CD4-positive, alpha-beta T cell treated with Interleukin-1 beta for 1 hour (primary cell): ENCODE measurements around the gene NHLRC2.
"Not testable (repeated sequence)": the region's sequence is repeated elsewhere in the genome, so short reads cannot be mapped to it uniquely, and the experiment has no call there.

Source experiments
- DNase-seq, 2 donors: peaks; one replicate each; pipeline ENCODE4 v3.0.0-alpha.2; 2020 to 2022

Gene NHLRC2, protein sequence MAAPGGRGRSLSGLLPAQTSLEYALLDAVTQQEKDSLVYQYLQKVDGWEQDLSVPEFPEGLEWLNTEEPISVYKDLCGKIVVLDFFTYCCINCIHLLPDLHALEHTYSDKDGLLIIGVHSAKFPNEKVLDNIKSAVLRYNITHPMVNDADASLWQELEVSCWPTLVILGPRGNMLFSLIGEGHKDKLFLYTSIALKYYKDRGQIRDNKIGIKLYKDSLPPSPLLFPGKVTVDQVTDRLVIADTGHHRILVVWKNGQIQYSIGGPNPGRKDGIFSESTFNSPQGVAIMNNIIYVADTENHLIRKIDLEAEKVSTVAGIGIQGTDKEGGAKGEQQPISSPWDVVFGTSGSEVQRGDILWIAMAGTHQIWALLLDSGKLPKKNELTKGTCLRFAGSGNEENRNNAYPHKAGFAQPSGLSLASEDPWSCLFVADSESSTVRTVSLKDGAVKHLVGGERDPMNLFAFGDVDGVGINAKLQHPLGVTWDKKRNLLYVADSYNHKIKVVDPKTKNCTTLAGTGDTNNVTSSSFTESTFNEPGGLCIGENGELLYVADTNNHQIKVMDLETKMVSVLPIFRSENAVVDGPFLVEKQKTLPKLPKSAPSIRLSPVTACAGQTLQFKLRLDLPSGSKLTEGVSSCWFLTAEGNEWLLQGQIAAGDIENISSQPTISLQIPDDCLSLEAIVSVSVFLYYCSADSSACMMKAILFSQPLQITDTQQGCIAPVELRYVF

DNA sequence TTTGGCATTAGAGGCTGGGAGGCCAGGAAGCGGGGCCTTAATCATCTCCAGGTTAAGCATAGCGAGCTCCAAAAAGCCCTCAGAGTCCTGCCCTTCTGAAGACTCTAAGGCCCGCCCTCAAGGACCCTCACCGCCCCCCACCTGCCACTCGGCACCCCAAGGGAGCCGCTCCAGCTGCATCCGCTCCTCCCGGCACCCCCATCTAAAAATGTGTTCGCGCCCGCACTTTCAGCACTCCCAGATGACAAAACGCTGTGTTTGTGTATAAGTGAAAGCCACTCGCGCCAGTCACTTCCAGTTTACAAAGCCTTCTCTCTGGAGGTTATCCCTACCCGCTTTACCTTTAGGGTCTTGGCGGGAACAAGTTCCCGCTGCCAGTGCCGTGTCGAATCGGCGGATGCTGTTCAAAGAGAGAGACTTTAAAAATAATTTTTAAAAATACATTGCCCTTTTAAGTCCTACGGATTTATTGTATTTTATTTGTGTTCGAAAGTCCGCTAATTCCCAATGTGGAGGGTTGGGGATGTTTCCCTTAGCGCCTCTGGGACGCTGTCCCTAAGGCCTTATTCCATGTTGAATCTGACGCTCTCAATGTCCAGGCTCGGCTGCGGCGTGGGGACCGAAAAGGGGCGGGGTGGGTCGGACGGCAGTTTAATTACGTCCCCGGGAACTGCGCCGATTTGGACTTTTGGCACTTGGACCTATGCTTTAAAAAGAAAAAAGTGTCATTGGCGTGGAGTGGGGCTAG is at the start of gene NHLRC2, which contains the start of gene DCLRE1A:
Gene NHLRC2, plus strand, starts transcription at position 649 of the 748 bp plus-strand sequence. CDS start 212 bp downstream, outside the sequence.
Gene DCLRE1A, minus strand, starts transcription at position 70 of the 748 bp plus-strand sequence. CDS start 900 bp downstream, outside the sequence.
- peak; percentile 69 for DNase-seq

DNA sequence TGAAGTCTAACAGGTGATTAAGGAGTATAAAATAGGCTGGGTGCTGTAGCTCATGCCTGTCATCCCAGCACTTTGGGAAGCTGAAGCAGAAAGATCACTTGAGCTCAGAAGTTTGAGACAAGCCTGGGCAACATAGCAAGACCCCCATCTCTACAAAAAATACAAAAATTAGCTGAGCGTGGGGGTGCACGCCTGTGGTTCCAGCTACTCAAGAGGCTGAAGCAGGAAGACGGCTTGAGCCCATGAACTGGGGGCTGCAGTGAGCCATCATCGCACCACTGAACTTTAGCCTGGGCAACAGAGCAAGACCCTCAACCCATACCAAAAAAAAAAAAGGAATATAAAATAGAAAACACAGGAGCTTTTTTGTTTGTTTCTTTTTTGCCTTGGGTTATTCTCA is 48.0 kb upstream of the NHLRC2 start:
- no peak for DNase-seq

DNA sequence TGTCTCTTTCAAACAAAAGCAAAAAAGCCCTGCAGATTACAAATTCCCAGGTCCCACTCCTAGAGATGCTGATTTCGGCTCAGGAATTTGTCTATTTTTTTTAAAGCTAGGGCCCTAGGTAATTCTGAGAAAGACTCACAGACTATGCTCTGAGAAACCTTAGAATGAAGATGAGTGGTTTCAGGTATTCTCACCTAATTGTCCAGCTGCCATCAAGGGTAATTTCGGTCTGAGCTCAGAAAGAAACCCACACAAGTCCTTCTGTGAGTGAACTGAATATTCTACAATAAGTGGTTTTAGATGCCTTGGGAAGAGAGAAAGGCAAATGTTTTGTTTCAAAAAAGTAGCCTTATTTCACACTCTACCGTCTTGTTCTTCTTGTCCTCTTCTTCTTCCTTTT is 46.3 kb upstream of the NHLRC2 start:
- no peak for DNase-seq

DNA sequence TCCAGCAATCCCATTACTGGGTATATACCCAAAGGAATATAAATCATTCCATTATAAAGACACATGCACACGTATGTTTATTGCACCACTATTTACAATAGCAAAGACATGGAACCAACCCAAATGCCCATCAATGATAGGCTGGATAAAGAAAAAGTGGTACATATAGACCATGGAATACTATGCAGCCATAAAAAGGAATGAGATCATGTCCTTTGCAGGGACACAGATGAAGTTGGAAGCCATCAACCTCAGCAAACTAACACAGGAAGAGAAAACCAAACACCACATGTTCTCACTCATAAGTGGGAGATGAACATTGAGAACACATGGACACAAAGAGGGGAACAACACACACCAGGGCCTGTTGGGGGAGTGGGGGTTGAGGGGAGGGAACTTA is 39.8 kb upstream of the NHLRC2 start:
- not testable (repeated sequence) for DNase-seq

DNA sequence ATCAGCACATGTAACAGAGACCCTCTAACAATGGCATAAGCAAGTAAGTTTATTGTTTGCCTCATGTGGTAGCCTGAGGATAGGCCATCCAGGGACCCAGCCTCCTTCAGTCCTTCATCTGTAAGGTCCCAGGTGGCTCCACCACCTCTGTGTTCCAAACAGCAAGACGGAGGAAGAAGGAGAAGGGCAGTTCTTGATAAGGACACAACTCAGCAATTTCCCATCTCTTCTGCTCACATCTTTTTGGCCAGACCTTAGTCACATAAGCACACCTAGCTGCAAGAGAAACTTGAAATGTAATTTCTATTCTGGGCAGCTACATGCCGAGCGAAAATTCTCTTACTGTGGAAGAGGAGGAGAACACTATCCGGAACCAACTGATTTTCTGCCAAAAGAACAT is 34.5 kb upstream of the NHLRC2 start:
- no peak for DNase-seq

DNA sequence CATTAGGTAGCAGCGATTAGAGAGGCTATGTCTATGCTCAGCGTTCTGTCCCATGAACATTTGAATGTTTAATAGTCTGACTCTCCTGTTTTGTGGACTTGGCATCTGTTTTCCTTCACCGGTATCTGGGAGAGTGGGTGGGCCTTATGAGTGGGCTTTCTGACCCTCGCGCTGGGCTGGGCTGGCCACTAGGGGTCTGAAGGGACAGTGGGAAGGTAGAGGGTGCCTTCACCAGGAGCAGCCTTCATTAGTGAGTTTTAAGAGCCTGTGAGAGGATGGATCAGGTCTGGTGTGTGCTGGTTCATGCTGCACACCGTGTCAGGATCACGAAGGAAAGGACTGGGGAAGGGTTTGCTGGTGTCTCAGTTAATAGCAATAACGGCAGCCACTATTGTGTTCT is 34.0 kb upstream of the NHLRC2 start:
- no peak for DNase-seq

DNA sequence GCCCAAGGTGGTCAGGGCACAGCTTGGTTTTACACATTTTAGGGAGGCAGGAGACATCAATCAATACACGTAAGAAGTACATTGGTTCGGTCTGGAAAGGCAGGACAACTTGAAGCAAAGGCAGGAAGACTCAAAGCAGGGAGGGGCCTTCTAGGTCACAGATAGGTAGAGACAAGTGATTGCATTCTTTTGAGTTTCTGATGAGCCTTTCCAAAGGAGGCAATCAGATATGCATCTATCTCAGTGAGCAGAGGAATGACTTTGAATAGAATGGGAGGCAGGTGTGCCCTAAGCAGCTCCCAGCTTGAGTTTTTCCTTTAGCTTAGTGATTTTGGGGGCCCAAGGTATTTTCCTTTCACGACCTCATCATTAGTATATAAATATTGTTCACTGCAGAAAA is 33.2 kb upstream of the NHLRC2 start:
- not testable (repeated sequence) for DNase-seq

DNA sequence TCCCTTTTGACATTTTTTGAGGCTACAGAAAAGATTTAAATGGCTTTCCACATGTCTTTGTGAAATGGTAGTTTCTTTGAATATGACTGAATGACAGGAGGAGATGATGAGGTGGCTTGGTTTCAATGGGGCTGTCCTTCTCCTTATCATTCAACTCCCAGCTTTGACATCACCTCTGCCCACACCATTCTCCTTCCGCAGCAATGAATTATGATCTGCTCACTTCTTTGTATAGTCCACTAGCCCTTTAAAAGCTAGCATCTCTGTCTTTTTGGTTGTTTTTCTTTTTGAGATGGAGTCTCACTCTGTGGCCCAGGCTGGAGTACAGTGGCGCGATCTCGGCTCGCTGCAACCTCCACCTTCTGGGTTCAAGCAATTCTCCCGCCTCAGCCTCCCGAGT is 32.3 kb upstream of the NHLRC2 start:
- DNase-seq = no peak

DNA sequence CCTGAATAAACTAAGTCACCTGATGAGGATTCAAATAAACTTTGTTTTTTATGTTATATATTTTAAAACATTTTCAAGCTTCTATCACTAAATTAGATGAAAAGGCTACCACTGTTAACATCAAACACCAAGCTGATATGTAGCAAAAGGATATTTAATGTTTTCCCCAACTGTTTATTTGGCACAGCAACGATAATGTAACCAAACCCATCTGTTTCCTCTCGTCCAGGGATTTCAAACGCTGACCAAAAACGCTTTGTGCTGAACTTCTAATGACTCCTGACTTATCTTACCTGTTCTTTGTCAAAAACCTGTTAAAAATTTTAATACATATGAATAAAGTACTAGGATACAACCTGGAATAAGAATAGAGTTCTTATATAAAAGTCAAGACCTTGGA is 31.1 kb upstream of the NHLRC2 start:
- DNase-seq = no peak

DNA sequence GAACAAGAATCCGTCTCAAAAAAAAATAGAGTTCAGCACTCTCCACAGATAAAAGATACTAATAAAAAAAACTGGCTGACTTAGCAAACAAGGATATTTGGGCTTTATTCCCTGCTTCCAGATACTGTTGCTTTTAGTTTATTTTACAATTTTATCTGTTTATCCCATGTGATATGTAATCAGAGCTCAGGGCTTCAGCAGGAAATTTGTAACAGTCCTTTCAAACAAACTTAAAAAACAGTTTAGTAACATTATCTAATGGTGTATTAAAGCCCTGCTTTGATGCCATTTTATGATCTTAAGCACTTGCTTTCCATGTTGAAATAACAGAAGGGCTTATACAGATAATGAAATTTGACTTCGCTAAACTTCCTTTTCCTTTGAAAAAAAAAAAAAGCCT is 28.7 kb upstream of the NHLRC2 start:
- DNase-seq = no peak

DNA sequence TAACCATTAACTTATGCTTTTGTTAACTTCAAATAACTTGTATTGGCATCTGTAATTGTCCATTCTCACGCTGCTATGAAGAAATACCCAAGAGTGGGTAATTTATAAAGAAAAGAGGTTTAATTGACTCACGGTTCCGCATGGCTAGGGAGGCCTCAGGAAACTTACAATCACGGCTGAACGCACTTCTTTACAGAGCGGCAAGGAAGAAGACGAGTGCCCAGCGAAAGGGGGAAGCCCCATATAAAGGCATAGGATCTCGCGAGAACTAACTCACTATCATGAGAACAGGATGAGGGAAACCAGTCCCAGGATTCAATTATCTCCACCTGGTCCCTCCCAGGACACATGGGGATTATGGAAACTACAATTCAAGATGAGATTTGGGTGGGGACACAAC is 25.9 kb upstream of the NHLRC2 start:
- not testable (repeated sequence) for DNase-seq

DNA sequence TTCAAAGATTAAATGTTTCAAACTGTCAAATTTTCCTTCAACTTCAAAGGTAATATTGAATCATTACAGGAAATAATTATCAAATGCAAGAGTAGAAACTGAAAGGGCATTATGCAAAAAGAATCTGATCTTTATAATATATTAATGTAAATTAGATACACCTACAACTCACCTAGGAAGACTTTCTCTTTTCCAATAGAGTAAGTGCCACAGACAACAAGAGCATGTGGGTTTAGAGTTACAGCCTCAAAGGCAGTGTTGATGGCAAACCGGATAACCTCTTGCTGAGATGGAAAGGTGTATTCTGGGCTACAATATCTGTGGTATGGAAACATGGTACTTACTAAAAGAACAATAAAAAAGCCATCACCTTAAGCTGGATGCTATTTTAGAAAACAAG is 12.3 kb upstream of the NHLRC2 start:
- no peak for DNase-seq

DNA sequence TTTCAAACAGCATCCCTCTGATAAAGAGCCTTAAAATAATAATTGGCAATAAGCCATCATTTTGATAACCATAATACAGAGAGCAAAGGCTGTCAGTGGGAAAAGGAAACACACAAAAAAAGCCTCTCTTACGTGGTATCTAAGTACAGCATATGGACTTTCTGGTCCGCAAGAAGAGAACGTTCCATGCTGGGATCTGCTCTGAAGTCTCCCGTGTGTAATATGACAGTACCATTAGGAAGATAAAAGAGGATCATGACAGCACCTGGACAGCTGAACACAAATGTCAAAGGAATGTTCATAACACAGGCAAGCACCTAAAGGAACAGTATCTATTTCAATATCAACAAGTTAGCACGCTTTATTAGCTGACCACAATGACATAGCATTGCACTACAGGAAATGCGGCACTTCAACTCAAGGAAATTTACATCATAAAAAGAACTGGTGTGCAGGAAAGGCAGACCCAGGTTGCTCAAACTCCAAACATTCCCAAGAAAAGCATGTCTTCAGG is 10.4 kb upstream of the NHLRC2 start:
- DNase-seq = no peak

DNA sequence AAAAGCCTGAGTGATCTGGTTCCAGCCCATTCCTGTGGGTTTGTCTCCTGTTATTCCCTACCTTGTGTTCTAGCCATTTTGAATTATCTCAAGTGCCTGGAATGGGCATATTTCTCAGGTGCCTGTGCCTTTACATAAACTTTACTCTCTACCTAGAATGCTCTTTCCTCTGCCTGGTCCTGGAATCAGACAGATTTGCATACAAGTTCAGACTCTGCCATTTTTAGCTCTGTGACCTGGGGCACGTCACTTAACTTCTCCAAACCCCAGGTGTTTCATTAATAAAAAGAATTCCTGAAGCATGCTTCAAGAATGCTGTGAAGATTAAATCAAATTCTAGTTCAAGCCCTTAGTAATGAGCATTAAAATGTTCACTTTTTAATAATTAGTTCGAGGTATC is 8.4 kb upstream of the NHLRC2 start:
- DNase-seq = no peak

DNA sequence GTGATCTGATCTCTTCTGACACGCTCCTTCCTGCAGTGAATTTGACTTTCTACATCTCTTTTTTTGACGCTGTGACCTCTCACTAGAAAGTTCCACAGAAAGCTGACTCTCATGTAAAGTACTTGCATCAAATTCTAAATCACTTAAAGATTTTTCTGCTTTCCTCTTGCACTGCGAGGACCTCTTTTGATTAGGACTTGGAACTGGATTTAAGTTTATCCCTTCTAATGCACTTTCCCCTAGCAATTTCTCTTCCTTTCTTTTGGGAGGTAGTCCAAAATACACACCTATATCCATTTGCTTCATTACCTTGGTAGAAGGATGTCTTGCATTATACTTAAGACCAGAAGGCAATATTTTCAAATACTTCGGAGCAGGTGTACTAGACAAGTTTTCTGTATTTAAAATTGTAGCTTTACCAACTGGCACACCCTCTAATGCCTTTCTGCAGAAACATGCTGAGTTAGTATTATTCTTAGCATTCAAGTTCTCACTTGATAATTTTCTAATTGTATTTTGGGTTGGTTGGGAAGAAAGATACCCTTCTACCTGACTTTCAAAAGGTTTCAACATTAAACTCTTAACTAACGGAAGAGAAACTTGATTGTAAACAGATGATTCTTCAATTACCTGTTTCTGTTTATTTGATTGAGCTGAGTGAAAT is 5.2 kb upstream of the NHLRC2 start:
- no peak for DNase-seq

DNA sequence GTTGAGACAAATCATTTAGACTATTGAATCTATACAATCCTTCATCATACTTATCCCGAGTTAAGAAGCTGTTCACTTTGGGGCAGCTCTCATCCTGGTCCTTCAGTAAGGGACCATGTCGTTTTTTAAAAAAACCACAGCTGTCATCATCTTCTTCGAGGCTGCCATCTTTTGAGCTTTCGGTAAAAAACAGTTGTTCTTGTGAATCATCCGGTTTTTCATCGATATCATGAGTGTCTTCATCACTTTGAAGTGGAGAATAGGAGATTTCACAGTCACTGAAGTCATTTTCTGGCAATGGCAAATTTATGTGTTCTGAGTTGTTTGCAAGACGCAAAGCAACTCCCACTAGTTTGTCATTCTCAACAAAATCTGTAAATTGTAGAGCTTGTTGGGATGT is 4.5 kb upstream of the NHLRC2 start:
- no peak for DNase-seq

DNA sequence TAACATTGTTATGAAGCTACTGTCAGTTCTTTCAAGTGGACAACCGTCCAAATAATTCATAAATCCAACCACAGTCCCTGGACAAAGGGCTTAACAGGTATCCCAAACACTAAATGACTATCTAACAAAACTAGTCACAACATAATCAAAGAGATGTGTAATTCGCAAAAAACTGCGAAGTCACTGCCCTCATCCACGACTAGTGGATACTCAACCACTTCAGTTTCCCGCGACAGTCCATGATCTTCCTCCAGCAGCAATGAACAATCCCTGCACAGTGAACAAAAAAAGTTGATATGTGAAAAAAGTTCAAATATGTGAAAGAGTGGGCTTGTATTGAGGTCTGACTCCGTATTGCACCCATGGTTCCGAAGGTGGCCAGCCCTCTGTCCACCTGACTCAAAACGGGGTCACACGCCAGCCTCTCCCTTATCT is 866 bp upstream of the NHLRC2 start:
- no peak for DNase-seq

DNA sequence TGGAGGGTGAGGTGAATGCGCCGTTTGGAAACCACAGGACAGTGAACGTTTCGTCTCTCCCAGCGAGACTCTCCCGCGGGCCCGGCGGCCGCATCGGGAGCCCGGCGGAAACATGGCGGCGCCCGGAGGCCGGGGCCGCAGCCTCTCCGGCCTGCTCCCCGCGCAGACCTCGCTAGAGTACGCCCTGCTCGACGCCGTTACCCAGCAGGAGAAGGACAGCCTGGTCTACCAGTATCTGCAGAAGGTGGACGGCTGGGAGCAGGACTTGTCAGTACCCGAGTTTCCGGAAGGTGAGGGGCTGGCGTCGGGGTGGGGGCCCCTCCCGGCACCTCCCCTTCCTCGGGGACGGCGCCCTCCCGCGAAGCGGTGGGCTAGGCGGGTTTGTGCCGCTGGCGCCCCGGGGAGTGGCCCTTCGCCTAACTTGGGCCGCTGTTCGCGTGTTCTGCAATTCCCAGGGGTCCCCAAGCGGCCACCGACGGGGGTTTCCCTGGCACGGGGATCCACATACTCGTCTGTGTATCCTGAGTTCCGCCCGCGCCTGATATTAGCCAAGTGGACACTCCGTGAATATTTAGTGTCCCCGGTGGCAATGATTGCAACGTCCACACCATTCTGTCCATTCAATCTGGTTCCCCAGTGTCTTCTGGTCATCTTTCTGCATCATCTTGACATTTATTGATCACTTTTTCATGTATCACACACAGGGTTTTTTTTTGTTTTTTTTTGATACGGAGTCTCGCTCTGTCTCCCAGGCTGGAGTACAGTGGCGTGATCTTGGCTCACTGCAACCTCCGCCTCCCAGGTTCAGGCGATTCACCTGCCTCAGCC is 514 bp downstream of the NHLRC2 start:
- peak; percentile 48 to 58 for DNase-seq

DNA sequence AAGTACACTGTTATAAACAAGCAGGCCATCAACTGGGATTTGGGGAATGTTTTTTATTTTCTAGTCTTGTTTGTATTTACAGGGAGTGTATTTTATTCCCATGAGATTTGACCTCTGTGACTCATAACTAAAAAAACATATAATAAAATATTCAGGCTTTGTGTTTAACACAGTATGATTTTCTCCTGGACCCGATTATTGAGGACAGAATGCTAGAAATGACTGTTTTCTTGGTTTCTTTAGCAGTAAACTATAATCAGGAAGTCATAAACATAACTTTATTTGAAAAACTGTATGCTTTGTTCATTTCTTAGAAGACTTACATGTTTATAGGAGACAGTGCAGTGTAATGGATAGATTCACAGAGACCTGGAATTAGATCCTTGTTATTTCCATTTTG is 2.1 kb downstream of the NHLRC2 start:
- no peak for DNase-seq

DNA sequence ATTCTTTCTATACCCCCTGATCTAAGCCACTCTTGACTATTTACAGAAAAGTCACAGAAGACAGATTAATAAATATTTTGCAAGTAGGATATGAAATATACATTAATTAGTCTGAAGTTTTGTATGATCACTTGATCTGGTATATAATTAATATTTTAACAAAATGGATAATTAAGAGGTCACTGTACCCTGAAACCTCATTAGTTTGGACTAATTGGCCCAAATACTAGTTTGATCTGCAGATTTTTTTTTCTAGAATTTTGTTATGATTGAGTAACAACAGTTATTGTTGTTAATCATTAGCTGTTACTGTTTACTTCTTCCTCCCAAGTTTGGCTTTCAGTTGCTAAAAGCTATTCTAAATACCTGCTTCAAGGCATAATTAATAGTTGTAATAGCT is 2.7 kb downstream of the NHLRC2 start:
- DNase-seq = no peak

DNA sequence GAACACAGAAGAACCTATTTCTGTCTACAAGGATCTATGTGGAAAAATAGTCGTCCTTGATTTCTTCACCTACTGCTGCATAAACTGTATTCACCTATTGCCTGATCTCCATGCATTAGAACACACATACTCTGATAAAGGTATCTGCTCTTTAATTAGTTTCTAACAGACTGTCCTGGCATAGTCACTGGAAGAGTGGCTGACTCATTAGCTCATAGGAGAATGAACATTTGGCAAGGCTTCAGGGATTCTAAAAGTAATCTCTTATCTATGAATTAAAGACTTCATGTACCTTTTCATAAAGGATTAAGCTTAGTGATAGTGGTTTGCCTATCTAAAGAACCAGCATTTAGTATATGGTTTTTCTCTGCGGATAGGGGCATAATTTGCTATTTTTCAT is 4.1 kb downstream of the NHLRC2 start:
- DNase-seq = no peak

DNA sequence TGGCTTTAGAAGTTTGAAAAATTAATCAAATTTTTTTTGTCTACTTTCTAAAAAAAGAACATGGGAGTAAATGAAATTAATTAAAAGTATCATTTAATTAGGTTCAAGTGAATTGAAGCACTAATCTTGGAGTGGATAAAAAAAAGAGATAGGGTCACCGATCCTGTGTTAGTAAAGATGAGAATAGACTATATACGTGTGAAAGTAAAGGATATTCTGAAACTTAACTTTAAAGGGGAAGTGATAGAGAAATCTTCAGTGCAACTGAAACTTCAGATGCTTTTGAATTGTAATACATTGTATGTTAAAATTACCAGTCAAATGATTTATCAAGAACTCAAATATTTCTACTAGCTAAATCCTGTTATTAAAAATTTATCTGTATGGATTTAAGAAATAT is 4.8 kb downstream of the NHLRC2 start:
- no peak for DNase-seq
